ENCODE data around the gene PDXP.
A peak's percentile ranks its signal among the peaks of the same experiment; 100 is the strongest.

The PDXP gene

GRCh38 chr22:37634417-37634924 lies 24.1 kb upstream of the PDXP start:
- DNase-seq (ENCODE audit: low read depth, low spot score): no peak
- Histone ChIP-seq H3K36me3 (ENCODE audit: insufficient read depth, insufficient read length, low read length) (peaks cover 36% of the 10 kb centered on the region), H3K4me1 (ENCODE audit: insufficient read depth, insufficient read length) (peaks cover 36% of the 10 kb centered on the region), H3K27me3 (ENCODE audit: insufficient read depth, insufficient read length) (no peaks in the 10 kb centered on the region), H3K9me3 (ENCODE audit: insufficient read depth, low read length) (no peaks in the 10 kb centered on the region), H3K4me3 (ENCODE audit: insufficient read length, low read depth) (no peak overlapping the region), H3K9ac (ENCODE audit: insufficient read length, low read depth) (peak overlapping the region; percentile 74)
- TF ChIP-seq ZNF274 (IDR thresholded peaks at IDR 0.05; ENCODE audit: low read depth, low read length) (no peak), SUZ12 (IDR thresholded peaks at IDR 0.05; ENCODE audit: extremely low read depth, insufficient read depth, insufficient read length) (no peak), YY1 (IDR thresholded peaks at IDR 0.05; ENCODE audit: insufficient read depth, insufficient read length) (no peak)

GRCh38 chr22:37635157-37635556 lies 23.4 kb upstream of the PDXP start:
- no peak for DNase-seq (ENCODE audit: low read depth, low spot score)
- peaks cover 36% of the 10 kb centered on the region for H3K4me1 ChIP-seq (ENCODE audit: insufficient read depth, insufficient read length)
- no peak overlapping the region for H3K9ac ChIP-seq (ENCODE audit: insufficient read length, low read depth)
- no peak for TF ChIP-seq ZNF274 (IDR thresholded peaks at IDR 0.05; ENCODE audit: low read depth, low read length)
- TF ChIP-seq YY1 (IDR thresholded peaks at IDR 0.05; ENCODE audit: insufficient read depth, insufficient read length): no peak
- peaks cover 29% of the 10 kb centered on the region for H3K36me3 ChIP-seq (ENCODE audit: insufficient read depth, insufficient read length, low read length)
- no peaks in the 10 kb centered on the region for H3K9me3 ChIP-seq (ENCODE audit: insufficient read depth, low read length)
- H3K4me3 ChIP-seq (ENCODE audit: insufficient read length, low read depth): no peak overlapping the region
- H3K27me3 ChIP-seq (ENCODE audit: insufficient read depth, insufficient read length): no peaks in the 10 kb centered on the region

DNA sequence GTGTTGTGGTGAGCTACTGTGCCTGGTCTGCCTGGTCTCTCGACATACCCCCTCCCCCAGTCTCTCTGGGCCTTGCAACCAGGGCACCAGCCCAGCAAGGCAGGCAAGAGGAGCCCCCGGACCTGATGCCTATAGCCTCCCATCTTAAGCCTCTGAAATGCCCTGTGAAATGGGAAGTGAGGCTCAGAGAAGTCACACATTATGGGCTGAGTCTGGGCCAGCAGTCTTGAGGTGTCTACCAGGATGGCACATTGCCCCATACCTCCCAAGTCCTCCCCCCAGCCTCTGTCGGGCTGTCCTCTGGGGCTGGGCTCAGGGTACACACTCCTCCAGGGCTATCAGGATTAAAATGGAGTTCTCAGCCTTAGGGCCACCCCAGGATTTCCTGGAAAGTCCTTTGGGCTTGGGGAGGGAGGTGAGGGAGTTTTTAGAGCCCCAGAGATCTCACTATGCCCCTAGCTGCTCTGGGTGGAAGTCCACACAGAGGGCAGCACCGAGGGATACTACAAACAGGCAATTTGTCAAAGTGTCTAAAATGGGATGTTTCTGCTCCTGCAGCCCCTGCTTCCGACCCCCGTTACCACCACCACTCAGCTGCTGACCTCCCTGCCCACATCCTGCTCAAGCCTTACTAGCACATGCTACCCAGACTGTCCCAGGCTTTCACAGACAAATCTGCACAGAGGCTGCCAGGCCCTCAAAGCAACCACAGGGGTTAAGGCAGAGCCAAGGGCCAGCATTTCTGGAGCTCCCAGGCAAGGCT lies 22.2 kb upstream of the PDXP start:
- Histone ChIP-seq H3K36me3 (ENCODE audit: insufficient read depth, insufficient read length, low read length) (peaks cover 28% of the 10 kb centered on the region), H3K9ac (ENCODE audit: insufficient read length, low read depth) (peak overlapping the region; percentile 21), H3K4me1 (ENCODE audit: insufficient read depth, insufficient read length) (peaks cover 36% of the 10 kb centered on the region), H3K4me3 (ENCODE audit: insufficient read length, low read depth) (no peak overlapping the region), H3K9me3 (ENCODE audit: insufficient read depth, low read length) (no peaks in the 10 kb centered on the region), H3K27me3 (ENCODE audit: insufficient read depth, insufficient read length) (no peaks in the 10 kb centered on the region)
- no peak for DNase-seq (ENCODE audit: low read depth, low spot score)
- TF ChIP-seq YY1 (IDR thresholded peaks at IDR 0.05; ENCODE audit: insufficient read depth, insufficient read length) (no peak), ZNF274 (IDR thresholded peaks at IDR 0.05; ENCODE audit: low read depth, low read length) (no peak), SUZ12 (IDR thresholded peaks at IDR 0.05; ENCODE audit: extremely low read depth, insufficient read depth, insufficient read length) (no peak)

DNA sequence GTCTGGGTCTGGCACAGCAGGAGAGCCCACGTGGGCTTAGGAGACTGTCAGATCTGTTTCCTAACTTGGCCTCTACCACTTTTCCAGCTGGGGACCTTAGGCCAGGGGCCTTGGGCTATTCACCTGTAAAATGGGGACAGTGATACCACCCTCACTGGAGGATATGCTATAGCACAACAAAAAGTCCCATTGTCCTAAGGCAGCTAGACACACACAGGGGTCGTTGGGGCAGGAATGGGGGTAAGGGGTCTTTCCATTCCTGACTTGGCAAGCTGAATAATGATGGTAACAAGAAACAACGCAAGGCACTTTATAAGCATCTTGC lies 21.6 kb upstream of the PDXP start:
- TF ChIP-seq ZNF274 (IDR thresholded peaks at IDR 0.05; ENCODE audit: low read depth, low read length) (no peak), SUZ12 (IDR thresholded peaks at IDR 0.05; ENCODE audit: extremely low read depth, insufficient read depth, insufficient read length) (no peak), YY1 (IDR thresholded peaks at IDR 0.05; ENCODE audit: insufficient read depth, insufficient read length) (no peak)
- Histone ChIP-seq H3K36me3 (ENCODE audit: insufficient read depth, insufficient read length, low read length) (peaks cover 28% of the 10 kb centered on the region), H3K4me1 (ENCODE audit: insufficient read depth, insufficient read length) (peaks cover 36% of the 10 kb centered on the region), H3K27me3 (ENCODE audit: insufficient read depth, insufficient read length) (no peaks in the 10 kb centered on the region), H3K4me3 (ENCODE audit: insufficient read length, low read depth) (no peak overlapping the region), H3K9me3 (ENCODE audit: insufficient read depth, low read length) (no peaks in the 10 kb centered on the region), H3K9ac (ENCODE audit: insufficient read length, low read depth) (peak overlapping the region; percentile 21)
- no peak for DNase-seq (ENCODE audit: low read depth, low spot score)

DNA sequence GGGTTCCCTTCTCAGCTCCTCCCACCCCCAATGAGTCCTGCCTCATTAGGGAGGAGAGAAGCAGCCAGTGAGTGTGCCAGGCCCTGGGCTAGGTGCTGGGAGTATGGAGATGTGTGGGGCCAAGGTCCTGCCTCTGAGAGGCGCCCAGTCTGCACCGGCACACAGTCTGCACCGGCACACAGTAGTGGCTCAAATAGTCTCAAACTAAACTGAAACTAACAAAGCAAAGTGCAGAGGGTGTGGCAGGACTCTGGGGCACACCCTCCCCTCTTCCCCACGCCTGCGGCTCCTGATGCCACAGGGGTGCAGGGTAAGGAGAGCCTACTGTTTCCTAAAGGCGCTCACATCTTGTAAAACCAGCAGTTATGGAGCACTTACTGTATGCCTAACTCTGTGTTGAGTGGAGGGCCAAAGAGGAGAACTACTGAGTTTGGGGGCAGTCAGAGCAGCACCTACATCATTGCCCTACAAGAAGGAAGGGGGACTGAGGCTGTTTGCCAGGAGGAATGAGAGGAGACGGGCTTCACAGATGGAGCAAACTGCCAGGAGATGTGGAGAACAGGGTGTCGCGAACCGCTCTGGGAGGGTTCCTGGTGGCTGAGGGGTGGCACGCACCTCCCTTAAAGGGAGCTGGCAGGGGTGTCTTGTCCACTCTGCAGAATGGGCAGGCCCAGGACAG lies 20.0 kb upstream of the PDXP start:
- H3K4me1 ChIP-seq (ENCODE audit: insufficient read depth, insufficient read length): peaks cover 29% of the 10 kb centered on the region
- no peak for TF ChIP-seq SUZ12 (IDR thresholded peaks at IDR 0.05; ENCODE audit: extremely low read depth, insufficient read depth, insufficient read length)
- no peak for TF ChIP-seq YY1 (IDR thresholded peaks at IDR 0.05; ENCODE audit: insufficient read depth, insufficient read length)
- no peak for TF ChIP-seq ZNF274 (IDR thresholded peaks at IDR 0.05; ENCODE audit: low read depth, low read length)
- no peaks in the 10 kb centered on the region for H3K27me3 ChIP-seq (ENCODE audit: insufficient read depth, insufficient read length)
- no peak for DNase-seq (ENCODE audit: low read depth, low spot score)
- H3K9me3 ChIP-seq (ENCODE audit: insufficient read depth, low read length): no peaks in the 10 kb centered on the region
- peak overlapping the region; percentile 61 for H3K9ac ChIP-seq (ENCODE audit: insufficient read length, low read depth)
- peaks cover 31% of the 10 kb centered on the region for H3K36me3 ChIP-seq (ENCODE audit: insufficient read depth, insufficient read length, low read length)
- H3K4me3 ChIP-seq (ENCODE audit: insufficient read length, low read depth): no peak overlapping the region

DNA sequence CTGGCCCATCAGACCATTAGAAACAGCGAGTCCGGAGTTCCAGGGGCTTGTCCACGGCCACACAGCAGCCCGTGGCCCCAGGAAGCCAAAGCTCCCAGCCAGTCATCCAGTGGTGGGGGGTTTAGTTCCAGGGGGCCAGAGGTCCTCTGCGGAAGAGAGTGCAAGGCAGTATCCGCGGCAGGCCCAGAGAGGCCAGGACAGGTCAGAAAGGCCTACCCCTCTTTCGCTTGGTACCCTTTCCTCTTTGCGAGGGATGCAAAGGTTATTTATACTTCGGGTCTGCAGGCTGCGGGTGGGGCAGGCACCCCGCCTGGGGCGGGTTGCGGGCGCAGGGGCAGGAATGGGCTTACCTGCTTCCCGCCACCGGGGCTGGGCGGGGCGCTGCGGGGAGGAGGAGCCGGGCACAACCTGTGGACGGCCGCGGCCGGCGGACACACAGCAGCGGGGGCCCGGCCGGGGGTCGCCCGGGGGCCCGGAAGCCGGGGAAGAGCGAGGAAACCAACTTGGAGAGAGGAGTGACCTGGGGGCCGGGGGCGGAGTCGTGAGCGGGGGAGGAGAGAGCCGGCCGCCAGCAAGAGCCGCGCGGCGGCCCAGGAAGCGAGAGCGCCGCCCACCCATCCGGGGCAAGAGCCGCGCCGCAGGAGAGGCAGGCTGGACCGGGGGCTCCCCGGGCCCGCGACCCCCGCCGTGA lies 19.3 kb upstream of the PDXP start, which contains the start of gene SH3BP1:
SH3BP1 (plus strand) TSS at position 600 of the 691 bp plus-strand sequence. CDS start 119 bp downstream, outside the sequence.
- peak within 1 kb of the TSS; percentile 75 for H3K4me3 ChIP-seq (ENCODE audit: insufficient read length, low read depth)
- peaks cover 28% of the 10 kb centered on the region for H3K4me1 ChIP-seq (ENCODE audit: insufficient read depth, insufficient read length)
- no peaks in the 10 kb centered on the region for H3K27me3 ChIP-seq (ENCODE audit: insufficient read depth, insufficient read length)
- no peaks in the 10 kb centered on the region for H3K9me3 ChIP-seq (ENCODE audit: insufficient read depth, low read length)
- peak within 1 kb of the TSS; percentile 85 for H3K9ac ChIP-seq (ENCODE audit: insufficient read length, low read depth)
- DNase-seq (ENCODE audit: low read depth, low spot score): peak; percentile 43
- H3K36me3 ChIP-seq (ENCODE audit: insufficient read depth, insufficient read length, low read length): peaks cover 34% of the 10 kb centered on the region
- TF ChIP-seq SUZ12 (IDR thresholded peaks at IDR 0.05; ENCODE audit: extremely low read depth, insufficient read depth, insufficient read length) (no peak), ZNF274 (IDR thresholded peaks at IDR 0.05; ENCODE audit: low read depth, low read length) (no peak), YY1 (IDR thresholded peaks at IDR 0.05; ENCODE audit: insufficient read depth, insufficient read length) (no peak)

Measured in NT2/D1 (cell line).